AG09309 (cell line): Measurements from ENCODE around the gene EDN2.

Experiments
- DNase-seq: peaks from one replicate; pipeline ENCODE4 v3.0.0-alpha.2; 2010; ENCODE audit warnings: low read depth
- H3K4me3 ChIP-seq: 2 replicates; pipeline ENCODE4 v1.5.1; 2011; ENCODE audit warnings: mild to moderate bottlenecking, low read depth, low read length, moderate library complexity; ENCODE audit not compliant: control insufficient read depth
- CTCF ChIP-seq: IDR thresholded peaks from 2 replicates; pipeline ENCODE4 v1.5.1; 2011; ENCODE audit warnings: mild to moderate bottlenecking, low read depth, low read length, inconsistent platforms; ENCODE audit not compliant: insufficient read depth, control insufficient read depth; ENCODE audit errors: missing control alignments

The EDN2 gene

GRCh38 chr1:41452704-41453290 lies 31.7 kb downstream of the EDN2 start:
- H3K4me3 ChIP-seq, result no peak overlapping the region
- no peak for DNase-seq
- TF ChIP-seq CTCF, result no peak

- H3K4me3 ChIP-seq, result no peak overlapping the region
- no peak for DNase-seq
These were observed 33.7 kb downstream of the EDN2 start for GRCh38 chr1:41450747-41451285.

GRCh38 chr1:41449326-41449921 lies 35.1 kb downstream of the EDN2 start:
- H3K4me3 ChIP-seq, result no peak overlapping the region
- no peak for TF ChIP-seq CTCF
- DNase-seq, result no peak

More at GRCh38 chr1:41450747-41451285, 33.7 kb downstream of the EDN2 start:
- TF ChIP-seq CTCF, result no peak

GRCh38 chr1:41448821-41449220 lies 35.7 kb downstream of the EDN2 start:
- TF ChIP-seq CTCF, result no peak
- H3K4me3 ChIP-seq, result no peak overlapping the region
- DNase-seq, result no peak

GRCh38 chr1:41447995-41448770 lies 36.3 kb downstream of the EDN2 start:
- H3K4me3 ChIP-seq, result no peak overlapping the region
- no peak for DNase-seq
- TF ChIP-seq CTCF, result no peak

GRCh38 chr1:41446851-41447610 lies 37.5 kb downstream of the EDN2 start:
- H3K4me3 ChIP-seq, result no peak overlapping the region
- TF ChIP-seq CTCF, result no peak
- no peak for DNase-seq
